KMS-11 (cell line): Measurements from ENCODE around the gene NAPB.

Experiments used
- H2AFZ ChIP-seq: fragments of 200-600 bp; sonication (generic); 2 replicates; pipeline ENCODE4 v1.6.1; 2016; ENCODE audit warnings: antibody characterized with exemption, mixed run types, low read depth
- H3K27ac ChIP-seq: fragments of 200-600 bp; sonication (generic); 2 replicates; pipeline ENCODE4 v1.6.1; 2016; ENCODE audit warnings: mild to moderate bottlenecking, mixed run types
- H3K27me3 ChIP-seq: fragments of 200-600 bp; sonication (generic); 2 replicates; pipeline ENCODE4 v1.6.1; 2017; ENCODE audit warnings: mild to moderate bottlenecking, low read depth, mixed run types, moderate library complexity; ENCODE audit not compliant: insufficient read depth
- H3K36me3 ChIP-seq: fragments of 200-600 bp; sonication (generic); 2 replicates; pipeline ENCODE4 v1.6.1; 2017; ENCODE audit warnings: mild to moderate bottlenecking, mixed run types; ENCODE audit not compliant: insufficient read depth
- H3K4me1 ChIP-seq: fragments of 200-600 bp; sonication (generic); 2 replicates; pipeline ENCODE4 v1.6.1; 2016; ENCODE audit warnings: mild to moderate bottlenecking, low read depth, mixed run types; ENCODE audit not compliant: poor library complexity, severe bottlenecking
- H3K4me2 ChIP-seq: fragments of 200-600 bp; sonication (generic); 2 replicates; pipeline ENCODE4 v1.7.0; 2016; ENCODE audit warnings: mild to moderate bottlenecking, mixed run types
- H3K4me3 ChIP-seq: fragments of 200-600 bp; sonication (generic); IDR thresholded peaks from 2 replicates; pipeline ENCODE4 v1.6.1; 2017; ENCODE audit warnings: low read depth, low read length, mixed read lengths; ENCODE audit not compliant: insufficient read depth
- H3K79me2 ChIP-seq: fragments of 200-600 bp; sonication (generic); 2 replicates; pipeline ENCODE4 v1.6.1; 2016; ENCODE audit warnings: low read depth, mixed run types; ENCODE audit not compliant: insufficient read depth
- H3K9ac ChIP-seq: fragments of 200-600 bp; sonication (generic); 2 replicates; pipeline ENCODE4 v1.6.1; 2016; ENCODE audit warnings: mild to moderate bottlenecking, mixed run types
- H4K20me1 ChIP-seq: fragments of 200-600 bp; sonication (generic); 2 replicates; pipeline ENCODE4 v1.6.1; 2016; ENCODE audit warnings: mild to moderate bottlenecking, mixed run types; ENCODE audit not compliant: insufficient read depth
- TF ChIP-seq, protein P1 (sequence below): fragments of 200-600 bp; sonication (generic); conservative IDR thresholded peaks from 2 replicates; pipeline ENCODE4 v1.6.1; 2017; ENCODE audit warnings: low read depth, mild to moderate bottlenecking, antibody characterized with exemption, low read length, moderate library complexity, mixed read lengths

NAPB gene

DNA sequence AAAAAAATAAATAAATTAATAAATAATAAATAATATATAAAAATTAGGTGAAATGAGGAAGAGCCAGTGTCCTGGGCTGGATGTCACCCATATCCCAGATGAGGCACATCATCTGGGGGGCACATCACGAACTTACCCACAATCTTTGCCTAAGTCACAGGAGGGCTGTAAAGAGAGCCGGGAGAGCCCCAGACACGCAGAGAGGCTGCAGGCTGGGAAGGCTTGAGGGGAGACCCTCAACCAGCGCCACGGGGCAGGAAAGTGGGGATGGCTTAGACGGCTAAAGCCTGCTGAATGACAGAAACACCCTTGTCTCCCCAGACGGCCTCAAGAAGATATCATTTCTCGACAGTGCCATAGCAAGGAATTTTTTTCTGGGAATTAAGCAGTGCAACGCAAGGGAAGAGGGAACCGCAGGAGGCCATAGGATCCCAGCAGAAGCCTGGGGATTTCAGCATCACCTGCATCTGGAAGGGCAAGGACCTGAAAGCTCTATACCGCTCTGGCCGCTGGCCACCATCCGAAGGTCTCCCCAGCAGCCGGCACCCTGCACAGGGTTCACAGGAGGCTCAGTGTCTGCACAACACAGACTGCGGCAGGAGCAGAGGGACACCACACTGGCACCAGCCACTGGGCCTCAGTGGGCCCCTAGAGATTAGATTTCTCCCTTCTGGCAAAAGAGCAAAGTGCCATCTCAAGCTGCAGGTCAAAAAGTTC, 93.5 kb downstream of the NAPB start:
- Histone ChIP-seq H3K4me2 (no peak overlapping the region), H3K79me2 (no peaks in the 10 kb centered on the region), H4K20me1 (no peaks in the 10 kb centered on the region), H3K36me3 (no peaks in the 10 kb centered on the region), H3K4me3 (no peak overlapping the region), H3K4me1 (no peaks in the 10 kb centered on the region), H2AFZ (no peak overlapping the region), H3K27me3 (no peaks in the 10 kb centered on the region), H3K9ac (no peak overlapping the region), H3K27ac (no peak overlapping the region)
- TF ChIP-seq, protein P1, sequence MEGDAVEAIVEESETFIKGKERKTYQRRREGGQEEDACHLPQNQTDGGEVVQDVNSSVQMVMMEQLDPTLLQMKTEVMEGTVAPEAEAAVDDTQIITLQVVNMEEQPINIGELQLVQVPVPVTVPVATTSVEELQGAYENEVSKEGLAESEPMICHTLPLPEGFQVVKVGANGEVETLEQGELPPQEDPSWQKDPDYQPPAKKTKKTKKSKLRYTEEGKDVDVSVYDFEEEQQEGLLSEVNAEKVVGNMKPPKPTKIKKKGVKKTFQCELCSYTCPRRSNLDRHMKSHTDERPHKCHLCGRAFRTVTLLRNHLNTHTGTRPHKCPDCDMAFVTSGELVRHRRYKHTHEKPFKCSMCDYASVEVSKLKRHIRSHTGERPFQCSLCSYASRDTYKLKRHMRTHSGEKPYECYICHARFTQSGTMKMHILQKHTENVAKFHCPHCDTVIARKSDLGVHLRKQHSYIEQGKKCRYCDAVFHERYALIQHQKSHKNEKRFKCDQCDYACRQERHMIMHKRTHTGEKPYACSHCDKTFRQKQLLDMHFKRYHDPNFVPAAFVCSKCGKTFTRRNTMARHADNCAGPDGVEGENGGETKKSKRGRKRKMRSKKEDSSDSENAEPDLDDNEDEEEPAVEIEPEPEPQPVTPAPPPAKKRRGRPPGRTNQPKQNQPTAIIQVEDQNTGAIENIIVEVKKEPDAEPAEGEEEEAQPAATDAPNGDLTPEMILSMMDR = no peak

DNA sequence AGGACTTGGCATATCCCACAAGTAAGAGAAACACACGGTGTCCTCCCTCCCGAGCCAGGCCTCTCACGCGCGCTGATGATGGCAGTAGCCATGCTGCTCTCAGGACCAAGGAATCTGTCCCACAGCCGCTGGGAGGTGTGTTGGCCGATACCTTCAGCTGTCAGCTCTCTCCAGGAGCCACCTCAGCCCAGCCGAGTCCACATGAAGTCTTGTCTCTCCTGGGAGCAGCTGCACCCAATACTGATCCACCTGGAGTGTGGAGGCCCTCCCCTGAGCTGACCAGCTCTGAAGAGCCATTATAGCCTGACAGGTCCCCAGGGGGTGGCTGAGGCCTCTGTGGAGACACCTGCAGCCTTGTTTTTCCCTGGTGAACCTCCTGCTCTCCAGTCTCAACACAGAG, 94.5 kb downstream of the NAPB start:
- Histone ChIP-seq H3K27ac (no peak overlapping the region), H3K4me2 (no peak overlapping the region), H3K79me2 (no peaks in the 10 kb centered on the region), H2AFZ (no peak overlapping the region), H3K36me3 (no peaks in the 10 kb centered on the region), H3K4me3 (no peak overlapping the region), H3K4me1 (no peaks in the 10 kb centered on the region), H4K20me1 (no peaks in the 10 kb centered on the region), H3K27me3 (no peaks in the 10 kb centered on the region), H3K9ac (no peak overlapping the region)
- TF ChIP-seq, protein P1 = no peak

DNA sequence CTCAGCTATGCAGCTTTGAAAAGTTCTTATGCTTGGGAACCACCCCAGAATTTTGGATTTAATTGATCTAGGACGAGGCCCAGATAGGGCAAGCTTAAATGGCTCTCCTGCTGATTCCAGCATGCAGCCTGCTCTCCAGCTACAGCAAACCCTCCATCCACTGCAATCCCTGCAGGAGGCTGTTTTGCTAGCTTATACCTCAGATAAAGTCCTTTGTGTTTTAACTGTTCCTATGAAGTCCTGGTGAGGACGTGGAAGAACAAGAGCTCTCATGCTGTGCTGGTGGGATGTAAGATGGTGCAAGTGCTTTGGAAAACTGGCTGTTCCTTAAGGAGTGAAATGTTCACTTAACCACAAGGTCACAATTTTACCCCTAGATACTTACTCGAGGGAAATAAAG, 96.2 kb downstream of the NAPB start:
- Histone ChIP-seq H3K4me2 (no peak overlapping the region), H3K9ac (no peak overlapping the region), H3K36me3 (no peaks in the 10 kb centered on the region), H3K27ac (no peak overlapping the region), H3K79me2 (no peaks in the 10 kb centered on the region), H2AFZ (no peak overlapping the region), H4K20me1 (no peaks in the 10 kb centered on the region), H3K4me1 (no peaks in the 10 kb centered on the region), H3K4me3 (no peak overlapping the region), H3K27me3 (no peaks in the 10 kb centered on the region)
- TF ChIP-seq, protein P1 = no peak
